ENCODE results near the gene CHMP5. TPM values are rescaled to one million over a fixed set of nuclear protein-coding genes. Genes with fewer than 3 reads are reported as not detected.

Gene CHMP5
- total RNA-seq, 1 experiment from 2014 or later = 74.4 TPM

GRCh38 chr9:33244137-33244784 lies 20.6 kb upstream of the CHMP5 start:
- intact Hi-C loops (cut with micrococcal nuclease; ENCODE audit: unreplicated experiment) = no loop called here
- Histone ChIP-seq H3K4me1 (ENCODE audit: insufficient read depth, low read length, poor library complexity, severe bottlenecking) (no peaks in the 10 kb centered on the region), H3K9me3 (ENCODE audit: low read depth, low read length, poor library complexity, severe bottlenecking) (no peaks in the 10 kb centered on the region), H3K4me3 (ENCODE audit: low read depth, low read length, poor library complexity, severe bottlenecking) (no peak overlapping the region), H3K27ac (ENCODE audit: low read depth, low read length, poor library complexity, severe bottlenecking) (no peak overlapping the region), H3K27me3 (replicated peaks; ENCODE audit: insufficient read depth, low read depth, low read length, poor library complexity) (no peaks in the 10 kb centered on the region), H3K36me3 (ENCODE audit: insufficient read depth, low read length, poor library complexity, severe bottlenecking) (no peaks in the 10 kb centered on the region)
- CTCF ChIA-PET = no interaction called here
- DNase-seq (ENCODE audit: low spot score) = no peak
- TF ChIP-seq CTCF (conservative IDR thresholded peaks at IDR 0.05; ENCODE audit: low read depth, low read length) (no peak), EZH2 (IDR thresholded peaks at IDR 0.05; ENCODE audit: borderline replicate concordance, low read depth, low read length, poor library complexity, severe bottlenecking) (no peak)
- no TSS peak for BruUV-seq (replicated peaks)
- POLR2A ChIA-PET (ENCODE audit: low non-redundant PET) = no interaction called here

DNA sequence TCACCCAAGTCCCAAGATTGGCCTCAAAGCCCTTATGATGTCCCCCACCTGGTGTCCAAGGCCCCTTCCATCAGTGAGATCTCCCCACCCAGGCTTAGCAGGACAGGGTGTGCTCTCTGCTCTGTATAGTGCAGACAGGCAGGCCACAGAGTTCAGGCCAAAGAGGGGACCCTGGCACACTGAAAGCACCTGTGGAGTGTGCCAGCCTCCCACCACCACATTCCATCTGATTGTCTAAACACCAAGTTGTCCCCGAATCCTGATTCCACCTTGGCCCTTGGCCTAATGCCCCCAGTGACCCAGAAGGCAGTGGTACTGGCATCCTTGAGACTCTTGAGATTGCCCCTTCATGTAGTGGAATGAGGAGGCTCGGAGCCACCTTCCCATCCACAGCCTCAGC lies 19.5 kb upstream of the CHMP5 start:
- no peaks in the 10 kb centered on the region for H3K4me1 ChIP-seq (ENCODE audit: insufficient read depth, low read length, poor library complexity, severe bottlenecking)
- POLR2A ChIA-PET (ENCODE audit: low non-redundant PET) = no interaction called here
- CTCF ChIA-PET = no interaction called here
- BruUV-seq (replicated peaks) = no TSS peak
- H3K36me3 ChIP-seq (ENCODE audit: insufficient read depth, low read length, poor library complexity, severe bottlenecking) = no peaks in the 10 kb centered on the region
- no peaks in the 10 kb centered on the region for H3K9me3 ChIP-seq (ENCODE audit: low read depth, low read length, poor library complexity, severe bottlenecking)
- intact Hi-C loops (cut with micrococcal nuclease; ENCODE audit: unreplicated experiment) = no loop called here
- TF ChIP-seq EZH2 (IDR thresholded peaks at IDR 0.05; ENCODE audit: borderline replicate concordance, low read depth, low read length, poor library complexity, severe bottlenecking) (no peak), CTCF (conservative IDR thresholded peaks at IDR 0.05; ENCODE audit: low read depth, low read length) (no peak)
- H3K4me3 ChIP-seq (ENCODE audit: low read depth, low read length, poor library complexity, severe bottlenecking) = no peak overlapping the region
- H3K27ac ChIP-seq (ENCODE audit: low read depth, low read length, poor library complexity, severe bottlenecking) = no peak overlapping the region
- no peaks in the 10 kb centered on the region for H3K27me3 ChIP-seq (replicated peaks; ENCODE audit: insufficient read depth, low read depth, low read length, poor library complexity)
- no peak for DNase-seq (ENCODE audit: low spot score)

- Histone ChIP-seq H3K4me1 (ENCODE audit: insufficient read depth, low read length, poor library complexity, severe bottlenecking) (no peaks in the 10 kb centered on the region), H3K27ac (ENCODE audit: low read depth, low read length, poor library complexity, severe bottlenecking) (no peak overlapping the region), H3K9me3 (ENCODE audit: low read depth, low read length, poor library complexity, severe bottlenecking) (no peaks in the 10 kb centered on the region), H3K27me3 (replicated peaks; ENCODE audit: insufficient read depth, low read depth, low read length, poor library complexity) (no peaks in the 10 kb centered on the region), H3K36me3 (ENCODE audit: insufficient read depth, low read length, poor library complexity, severe bottlenecking) (no peaks in the 10 kb centered on the region), H3K4me3 (ENCODE audit: low read depth, low read length, poor library complexity, severe bottlenecking) (no peak overlapping the region)
- TF ChIP-seq CTCF (conservative IDR thresholded peaks at IDR 0.05; ENCODE audit: low read depth, low read length) (no peak), EZH2 (IDR thresholded peaks at IDR 0.05; ENCODE audit: borderline replicate concordance, low read depth, low read length, poor library complexity, severe bottlenecking) (no peak)
- CTCF ChIA-PET = no interaction called here
- BruUV-seq (replicated peaks) = no TSS peak
- intact Hi-C loops (cut with micrococcal nuclease; ENCODE audit: unreplicated experiment) = no loop called here
- POLR2A ChIA-PET (ENCODE audit: low non-redundant PET) = no interaction called here
- no peak for DNase-seq (ENCODE audit: low spot score)
Measured at GRCh38 chr9:33246269-33246860, 18.5 kb upstream of the CHMP5 start.
